KG1 (cell line): ENCODE measurements around the gene SLIT1.

Experiments used
- DNase-seq: peaks from one replicate; lab custom pipeline; 2025; lab: John Stamatoyannopoulos, UW

SLIT1 gene

GRCh38 chr10:97022616-97023015 is 163.1 kb downstream of the SLIT1 start:
- DNase-seq: no peak

GRCh38 chr10:97020452-97021400 is 165.0 kb downstream of the SLIT1 start:
- DNase-seq: no peak

GRCh38 chr10:97019213-97019844 is 166.4 kb downstream of the SLIT1 start:
- no peak for DNase-seq

- DNase-seq: no peak
Observed at GRCh38 chr10:97018251-97019212, 167.2 kb downstream of the SLIT1 start.

GRCh38 chr10:97017474-97017903 is 168.3 kb downstream of the SLIT1 start:
- DNase-seq: no peak

- DNase-seq: no peak
Observed at GRCh38 chr10:97016728-97017473, 168.9 kb downstream of the SLIT1 start.

- DNase-seq: no peak
Observed at GRCh38 chr10:97015240-97015639, 170.5 kb downstream of the SLIT1 start.

GRCh38 chr10:97013983-97014382 is 171.8 kb downstream of the SLIT1 start:
- no peak for DNase-seq

- DNase-seq: no peak
Observed at GRCh38 chr10:97013568-97013967, 172.2 kb downstream of the SLIT1 start.

GRCh38 chr10:97012470-97012869 is 173.3 kb downstream of the SLIT1 start:
- no peak for DNase-seq

GRCh38 chr10:97011397-97011796 is 174.4 kb downstream of the SLIT1 start:
- no peak for DNase-seq

GRCh38 chr10:97010695-97011206 is 175.0 kb downstream of the SLIT1 start:
- DNase-seq: no peak

GRCh38 chr10:97007417-97007816 is 178.3 kb downstream of the SLIT1 start:
- DNase-seq: no peak

GRCh38 chr10:97006364-97006763 is 179.4 kb downstream of the SLIT1 start:
- no peak for DNase-seq

GRCh38 chr10:97005349-97005748 is 180.4 kb downstream of the SLIT1 start:
- no peak for DNase-seq

- no peak for DNase-seq
Observed at GRCh38 chr10:97004591-97004990, 181.2 kb downstream of the SLIT1 start.

GRCh38 chr10:97003804-97004201 is 182.0 kb downstream of the SLIT1 start:
- no peak for DNase-seq

- no peak for DNase-seq
Observed at GRCh38 chr10:97003151-97003803, 182.5 kb downstream of the SLIT1 start.

- no peak for DNase-seq
Observed at GRCh38 chr10:97002670-97003069, 183.1 kb downstream of the SLIT1 start.

GRCh38 chr10:97001183-97001991 is 184.4 kb downstream of the SLIT1 start:
- no peak for DNase-seq
